ENCODE data around the gene NDUFB2.
"Not testable (repeated sequence)": the region's sequence is repeated elsewhere in the genome, so short reads cannot be mapped to it uniquely, and the experiment has no call there.

NDUFB2 gene

DNA sequence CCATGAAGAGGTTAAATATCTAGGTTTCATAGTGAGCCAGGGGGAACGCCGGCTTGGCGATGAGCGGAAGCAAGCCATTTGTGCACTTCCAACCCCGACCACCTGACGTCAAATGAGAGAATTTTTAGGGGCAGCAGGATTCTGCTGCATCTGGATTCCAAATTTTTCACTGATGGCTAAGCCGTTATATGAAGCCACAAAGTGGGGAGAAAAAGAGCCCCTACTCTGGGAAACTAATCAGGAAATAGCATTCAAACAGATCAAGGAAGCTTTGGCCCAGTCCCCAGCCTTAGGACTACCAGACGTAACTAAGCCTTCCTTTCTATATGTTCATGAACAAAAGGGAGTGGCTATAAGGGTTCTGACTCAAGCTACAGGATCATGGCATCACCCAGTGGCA, 36.7 kb upstream of the NDUFB2 start:
- no peak overlapping the region for H3K27ac ChIP-seq
- H3K4me1 ChIP-seq (ENCODE audit: control insufficient read depth in 1 of 2, insufficient read depth in 1 of 2, low read depth in 1 of 2, low read length in 1 of 2) = peaks cover 13% of the 10 kb centered on the region in 2 experiments
- H3K27me3 ChIP-seq = peaks cover 13% of the 10 kb centered on the region
- TF ChIP-seq, protein P1, sequence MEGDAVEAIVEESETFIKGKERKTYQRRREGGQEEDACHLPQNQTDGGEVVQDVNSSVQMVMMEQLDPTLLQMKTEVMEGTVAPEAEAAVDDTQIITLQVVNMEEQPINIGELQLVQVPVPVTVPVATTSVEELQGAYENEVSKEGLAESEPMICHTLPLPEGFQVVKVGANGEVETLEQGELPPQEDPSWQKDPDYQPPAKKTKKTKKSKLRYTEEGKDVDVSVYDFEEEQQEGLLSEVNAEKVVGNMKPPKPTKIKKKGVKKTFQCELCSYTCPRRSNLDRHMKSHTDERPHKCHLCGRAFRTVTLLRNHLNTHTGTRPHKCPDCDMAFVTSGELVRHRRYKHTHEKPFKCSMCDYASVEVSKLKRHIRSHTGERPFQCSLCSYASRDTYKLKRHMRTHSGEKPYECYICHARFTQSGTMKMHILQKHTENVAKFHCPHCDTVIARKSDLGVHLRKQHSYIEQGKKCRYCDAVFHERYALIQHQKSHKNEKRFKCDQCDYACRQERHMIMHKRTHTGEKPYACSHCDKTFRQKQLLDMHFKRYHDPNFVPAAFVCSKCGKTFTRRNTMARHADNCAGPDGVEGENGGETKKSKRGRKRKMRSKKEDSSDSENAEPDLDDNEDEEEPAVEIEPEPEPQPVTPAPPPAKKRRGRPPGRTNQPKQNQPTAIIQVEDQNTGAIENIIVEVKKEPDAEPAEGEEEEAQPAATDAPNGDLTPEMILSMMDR (IDR thresholded peaks at IDR 0.05) = no peak
- H3K9me3 ChIP-seq = no peaks in the 10 kb centered on the region
- H3K4me3 ChIP-seq (ENCODE audit: low read depth in 1 of 2, low read length in 1 of 2) = no peak overlapping the region
- no peaks in the 10 kb centered on the region for H3K36me3 ChIP-seq

DNA sequence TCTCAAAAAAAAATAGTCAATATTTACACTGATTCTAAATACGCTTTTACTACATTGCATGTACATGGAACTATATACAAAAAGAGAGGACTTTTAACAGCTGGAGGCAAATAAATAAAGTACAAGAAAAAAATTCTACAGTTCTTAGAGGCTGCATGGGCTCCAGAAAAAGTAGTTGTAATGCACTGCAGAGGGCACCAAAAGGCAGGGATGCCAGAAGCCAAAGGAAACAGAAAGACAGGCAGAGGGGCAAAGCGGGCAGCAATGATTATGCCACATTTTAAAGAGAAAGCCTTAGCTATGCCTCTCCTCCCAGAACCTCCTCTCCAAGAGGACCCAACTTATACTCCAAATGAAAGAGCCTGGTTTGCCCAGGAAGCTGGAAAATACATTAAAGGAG, 35.4 kb upstream of the NDUFB2 start:
- Histone ChIP-seq H3K36me3 (no peaks in the 10 kb centered on the region), H3K27ac (no peak overlapping the region), H3K4me3 (ENCODE audit: low read depth in 1 of 2, low read length in 1 of 2) (no peak overlapping the region), H3K27me3 (peaks cover 13% of the 10 kb centered on the region), H3K4me1 (ENCODE audit: control insufficient read depth in 1 of 2, insufficient read depth in 1 of 2, low read depth in 1 of 2, low read length in 1 of 2) (peaks cover 10% of the 10 kb centered on the region in 2 experiments), H3K9me3 (no peaks in the 10 kb centered on the region)
- TF ChIP-seq, protein P1 (IDR thresholded peaks at IDR 0.05) = no peak

DNA sequence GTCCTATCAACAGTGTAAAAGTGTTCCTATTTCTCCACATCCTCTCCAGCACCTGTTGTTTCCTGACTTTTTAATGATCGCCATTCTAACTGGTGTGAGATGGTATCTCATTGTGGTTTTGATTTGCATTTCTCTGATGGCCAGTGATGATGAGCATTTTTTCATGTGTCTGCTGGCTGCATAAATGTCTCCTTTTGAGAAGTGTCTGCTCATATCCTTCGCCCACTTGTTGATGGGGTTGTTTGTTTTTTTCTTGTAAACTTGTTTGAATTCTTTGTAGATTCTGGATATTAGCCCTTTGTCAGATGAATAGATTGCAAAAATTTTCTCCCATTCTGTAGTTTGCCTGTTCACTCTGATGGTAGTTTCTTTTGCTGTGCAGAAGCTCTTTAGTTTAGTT, 33.6 kb upstream of the NDUFB2 start:
- H3K4me3 ChIP-seq (ENCODE audit: low read depth in 1 of 2, low read length in 1 of 2); H3K9me3 ChIP-seq; H3K27ac ChIP-seq; H3K36me3 ChIP-seq; H3K4me1 ChIP-seq (ENCODE audit: control insufficient read depth in 1 of 2, insufficient read depth in 1 of 2, low read depth in 1 of 2, low read length in 1 of 2): not testable (repeated sequence)
- H3K27me3 ChIP-seq = peaks cover 13% of the 10 kb centered on the region

DNA sequence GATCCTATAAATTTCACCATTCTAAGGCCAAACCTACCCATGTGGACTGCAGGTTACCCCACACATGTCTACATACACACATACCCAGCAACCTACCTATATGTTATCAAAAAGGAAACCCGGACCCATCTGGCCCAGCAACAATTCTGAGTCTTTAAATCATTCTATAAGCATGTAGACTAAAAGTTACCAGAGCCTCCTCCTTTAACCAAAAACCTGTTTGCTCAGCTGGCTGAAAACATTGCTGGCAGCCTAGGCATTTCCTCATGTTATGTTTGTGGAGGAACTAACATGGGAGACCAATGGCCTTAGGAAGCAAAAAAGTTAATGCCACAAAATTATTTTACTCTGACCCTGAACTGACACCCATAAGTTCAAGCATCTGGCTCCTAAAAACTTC, 29.0 kb upstream of the NDUFB2 start:
- Histone ChIP-seq H3K36me3 (no peaks in the 10 kb centered on the region), H3K4me1 (ENCODE audit: control insufficient read depth in 1 of 2, insufficient read depth in 1 of 2, low read depth in 1 of 2, low read length in 1 of 2) (peaks cover 2 to 5% of the 10 kb centered on the region in 2 experiments), H3K27ac (no peak overlapping the region), H3K9me3 (no peaks in the 10 kb centered on the region), H3K27me3 (no peaks in the 10 kb centered on the region), H3K4me3 (ENCODE audit: low read depth in 1 of 2, low read length in 1 of 2) (no peak overlapping the region)
- TF ChIP-seq, protein P1 (IDR thresholded peaks at IDR 0.05) = no peak

DNA sequence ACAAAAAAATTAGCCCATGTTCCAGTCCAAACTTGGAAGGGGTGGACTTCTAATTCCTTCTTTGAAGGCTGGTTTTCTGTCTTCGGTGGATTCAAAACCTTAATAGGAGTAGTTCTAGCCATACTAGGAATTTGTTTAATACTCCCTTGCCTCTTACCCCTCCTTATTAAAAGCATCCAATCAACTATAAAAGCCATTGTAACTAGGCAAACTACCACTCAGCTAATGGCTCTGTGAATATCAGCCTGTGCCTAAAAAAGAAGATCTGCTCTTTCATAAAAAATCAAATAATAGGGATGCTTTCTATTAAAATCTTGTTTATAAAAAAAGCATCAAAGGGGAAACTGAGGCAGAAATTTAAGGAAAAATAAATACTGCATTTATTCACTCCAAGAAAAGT, 27.9 kb upstream of the NDUFB2 start:
- no peaks in the 10 kb centered on the region for H3K27me3 ChIP-seq
- H3K27ac ChIP-seq = no peak overlapping the region
- TF ChIP-seq, protein P1 (IDR thresholded peaks at IDR 0.05) = no peak
- peaks cover 8 to 11% of the 10 kb centered on the region in 2 experiments for H3K4me1 ChIP-seq (ENCODE audit: control insufficient read depth in 1 of 2, insufficient read depth in 1 of 2, low read depth in 1 of 2, low read length in 1 of 2)
- no peaks in the 10 kb centered on the region for H3K9me3 ChIP-seq
- no peak overlapping the region for H3K4me3 ChIP-seq (ENCODE audit: low read depth in 1 of 2, low read length in 1 of 2)
- no peaks in the 10 kb centered on the region for H3K36me3 ChIP-seq

DNA sequence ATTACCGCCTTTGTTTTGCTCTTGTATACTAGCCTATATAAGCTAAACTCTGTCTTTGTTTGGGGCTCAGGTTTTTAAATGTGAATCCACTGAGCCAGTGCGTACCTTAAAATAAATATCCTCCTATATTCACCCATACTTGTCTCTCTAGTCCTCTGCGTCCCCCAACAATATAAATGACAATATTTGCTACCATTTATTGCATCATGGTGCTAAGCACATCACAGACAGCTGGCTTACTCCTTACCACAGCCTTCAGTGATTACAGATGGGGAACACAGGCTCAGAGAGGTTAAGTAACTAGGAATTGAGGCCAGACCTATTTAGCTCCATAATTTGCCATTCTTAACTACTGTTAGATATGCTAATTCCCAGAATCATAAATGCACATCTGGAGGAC, 27.2 kb upstream of the NDUFB2 start:
- H3K9me3 ChIP-seq = no peaks in the 10 kb centered on the region
- no peaks in the 10 kb centered on the region for H3K27me3 ChIP-seq
- TF ChIP-seq, protein P1 (IDR thresholded peaks at IDR 0.05) = no peak

DNA sequence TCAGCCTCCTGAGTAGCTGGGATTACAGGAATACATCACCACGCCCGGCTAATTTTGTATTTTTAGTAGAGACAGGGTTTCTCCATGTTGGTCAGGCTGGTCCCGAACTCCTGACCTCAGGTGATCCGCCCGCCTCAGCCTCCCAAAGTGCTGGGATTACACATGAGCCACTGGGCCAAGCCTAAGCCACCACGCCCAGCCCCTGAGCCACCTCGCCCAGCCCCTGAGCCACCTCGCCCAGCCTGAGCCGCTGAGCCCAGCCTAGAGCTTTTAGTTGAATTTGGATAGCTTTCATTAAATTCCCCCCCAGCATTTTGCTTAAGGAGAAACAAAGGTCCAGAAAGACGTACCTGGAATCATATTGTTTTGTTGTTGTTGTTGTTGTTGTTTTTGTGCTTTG, 26.6 kb upstream of the NDUFB2 start:
- peaks cover 13 to 21% of the 10 kb centered on the region in 2 experiments for H3K4me1 ChIP-seq (ENCODE audit: control insufficient read depth in 1 of 2, insufficient read depth in 1 of 2, low read depth in 1 of 2, low read length in 1 of 2)
- not testable (repeated sequence) for H3K36me3 ChIP-seq; H3K4me3 ChIP-seq (ENCODE audit: low read depth in 1 of 2, low read length in 1 of 2); H3K9me3 ChIP-seq; H3K27ac ChIP-seq; H3K27me3 ChIP-seq

More for the DNA sequence above, 27.2 kb upstream of the NDUFB2 start:
- Histone ChIP-seq H3K4me1 (ENCODE audit: control insufficient read depth in 1 of 2, insufficient read depth in 1 of 2, low read depth in 1 of 2, low read length in 1 of 2) (peaks cover 13 to 17% of the 10 kb centered on the region in 2 experiments), H3K27ac (no peak overlapping the region), H3K4me3 (ENCODE audit: low read depth in 1 of 2, low read length in 1 of 2) (no peak overlapping the region), H3K36me3 (no peaks in the 10 kb centered on the region)

Data from neutrophil (primary cell).